Cardiac muscle cell (in vitro differentiated cells and primary cell): ENCODE measurements around the gene TMPRSS3. TPM values are rescaled to one million over a fixed set of nuclear protein-coding genes. Genes with fewer than 3 reads are reported as not detected.

ENCODE experiments used
- DNase-seq, 2 donors: peaks; one replicate each; pipeline versions ENCODE4 v3.0.0 to v3.0.0-alpha.2; 2010 to 2017; ENCODE audit warnings: low read depth in 1 of 2, low spot score in 1 of 2
- H3K27ac ChIP-seq: fragments of 200-600 bp; sonication (generic); 2 replicates; pipeline ENCODE4 v1.5.1; 2016
- H3K27me3 ChIP-seq: fragments of 200-600 bp; sonication (generic); 2 replicates; pipeline ENCODE4 v1.6.0; 2016; ENCODE audit warnings: control low read depth
- H3K36me3 ChIP-seq: fragments of 200-600 bp; sonication (generic); 2 replicates; pipeline ENCODE4 v1.5.1; 2016; ENCODE audit warnings: control low read depth
- H3K4me1 ChIP-seq: fragments of 200-600 bp; sonication (generic); 2 replicates; pipeline ENCODE4 v1.8.1; 2017; ENCODE audit warnings: low read depth, mild to moderate bottlenecking, mixed run types
- H3K4me3 ChIP-seq: fragments of 200-600 bp; sonication (generic); 2 replicates; pipeline ENCODE4 v1.5.1; 2016; ENCODE audit warnings: mild to moderate bottlenecking
- H3K9me3 ChIP-seq: fragments of 200-600 bp; sonication (generic); 2 replicates; pipeline ENCODE4 v1.5.1; 2017; ENCODE audit warnings: low read depth, mild to moderate bottlenecking, control low read depth
- CTCF ChIP-seq: IDR thresholded peaks from 2 replicates; pipeline ENCODE4 v1.5.1; 2012; ENCODE audit warnings: low read depth, mild to moderate bottlenecking, low read length
- polyA plus RNA-seq: library from polyadenylated mRNA; unstranded; fragments of >200 nt; fragmentation: Nextera tagmentation; extraction: Ambion mirVana; gene quantifications from 2 replicates; pipeline ENCODE4 v1.2.1, GENCODE V29; 2016
- total RNA-seq: library from RNA; depleted of rRNA; stranded (reverse); fragments of >200 nt; gene quantifications from 2 replicates; pipeline ENCODE4 v1.2.3, GENCODE V29; 2016

Gene TMPRSS3
- total RNA-seq (0.25 TPM in 1 of 2 replicates, not detected in the other), polyA plus RNA-seq (not detected in 2 replicates)

- H3K27me3 ChIP-seq = no peaks in the 10 kb centered on the region
- no peak for TF ChIP-seq CTCF
- H3K4me3 ChIP-seq = no peak within 1 kb of the TSS
- H3K9me3 ChIP-seq = no peaks in the 10 kb centered on the region
- DNase-seq = no peak
- H3K27ac ChIP-seq = no peak within 1 kb of the TSS
- no peaks in the 10 kb centered on the region for H3K4me1 ChIP-seq
- no peaks in the 10 kb centered on the region for H3K36me3 ChIP-seq
Observed at GRCh38 chr21:42395905-42396651, at the start of gene TMPRSS3. Gene TMPRSS3 (minus strand): TSS chr21:42396052. CDS start chr21:42395417, 635 bp downstream.

GRCh38 chr21:42445311-42445710, 49.5 kb upstream of the TMPRSS3 start:
- TF ChIP-seq CTCF = no peak
- H3K9me3 ChIP-seq = no peaks in the 10 kb centered on the region
- no peak overlapping the region for H3K4me3 ChIP-seq
- no peaks in the 10 kb centered on the region for H3K4me1 ChIP-seq
- H3K36me3 ChIP-seq = no peaks in the 10 kb centered on the region
- H3K27me3 ChIP-seq = no peaks in the 10 kb centered on the region
- no peak for DNase-seq
- H3K27ac ChIP-seq = no peak overlapping the region

GRCh38 chr21:42444745-42445059, 48.9 kb upstream of the TMPRSS3 start:
- no peak for TF ChIP-seq CTCF
- H3K27me3 ChIP-seq = no peaks in the 10 kb centered on the region
- no peak overlapping the region for H3K4me3 ChIP-seq
- no peaks in the 10 kb centered on the region for H3K9me3 ChIP-seq
- no peak for DNase-seq
- H3K27ac ChIP-seq = no peak overlapping the region
- no peaks in the 10 kb centered on the region for H3K4me1 ChIP-seq
- no peaks in the 10 kb centered on the region for H3K36me3 ChIP-seq

GRCh38 chr21:42443876-42444744, 48.3 kb upstream of the TMPRSS3 start:
- Histone ChIP-seq H3K4me1 (no peaks in the 10 kb centered on the region), H3K4me3 (no peak overlapping the region), H3K36me3 (no peaks in the 10 kb centered on the region), H3K27me3 (no peaks in the 10 kb centered on the region), H3K27ac (no peak overlapping the region), H3K9me3 (no peaks in the 10 kb centered on the region)
- DNase-seq = no peak
- no peak for TF ChIP-seq CTCF

GRCh38 chr21:42443181-42443785, 47.4 kb upstream of the TMPRSS3 start:
- no peak for TF ChIP-seq CTCF
- no peaks in the 10 kb centered on the region for H3K4me1 ChIP-seq
- no peak overlapping the region for H3K4me3 ChIP-seq
- no peaks in the 10 kb centered on the region for H3K9me3 ChIP-seq
- H3K27ac ChIP-seq = no peak overlapping the region
- no peak for DNase-seq
- no peaks in the 10 kb centered on the region for H3K36me3 ChIP-seq
- H3K27me3 ChIP-seq = no peaks in the 10 kb centered on the region
